Suprapubic skin (tissue), 4 donors: ENCODE data around the gene DPM3. TPM values are rescaled to one million over a fixed set of nuclear protein-coding genes. Genes with fewer than 3 reads are reported as not detected.

Experiments used
- DNase-seq, 2 donors: peaks; one replicate each; pipeline ENCODE4 v3.0.0-alpha.2; 2019; ENCODE audit warnings: low spot score in 2 of 2
- H3K27ac ChIP-seq: fragments of 200-600 bp; sonication (generic); one replicate; pipeline ENCODE4 v1.5.1; 2019
- H3K27me3 ChIP-seq: fragments of 200-600 bp; sonication (generic); one replicate; pipeline ENCODE4 v1.5.1; 2019
- H3K36me3 ChIP-seq: fragments of 200-600 bp; sonication (generic); one replicate; pipeline ENCODE4 v1.5.1; 2019
- H3K4me1 ChIP-seq: fragments of 200-600 bp; sonication (generic); one replicate; pipeline ENCODE4 v1.5.1; 2019
- H3K4me3 ChIP-seq: fragments of 200-600 bp; sonication (generic); one replicate; pipeline ENCODE4 v1.5.1; 2019; ENCODE audit warnings: mild to moderate bottlenecking
- H3K9me3 ChIP-seq: fragments of 200-600 bp; sonication (generic); one replicate; pipeline ENCODE4 v1.5.1; 2019
- EP300 ChIP-seq: sonication (generic); formaldehyde crosslinking; IDR thresholded peaks from one replicate; pipeline ENCODE4 v1.6.1; 2017; ENCODE audit warnings: antibody characterized with exemption
- POLR2A ChIP-seq, 2 donors: fragments of 450-650 bp; IDR thresholded peaks; one replicate each; pipeline ENCODE4 v1.6.1; 2017; ENCODE audit warnings: antibody characterized with exemption in 2 of 2, mild to moderate bottlenecking in 2 of 2, moderate library complexity in 2 of 2
- POLR2AphosphoS5 ChIP-seq, 3 donors: sonication (generic); formaldehyde crosslinking; IDR thresholded peaks; one replicate each; pipeline ENCODE4 v1.6.1; 2017; ENCODE audit warnings: antibody characterized with exemption in 3 of 3
- WGBS: methylation state at CpG from one replicate; pipeline ENCODE4 v1.1.5; 2018; 5-methylcytosine and 5-hydroxymethylcytosine counted together
- total RNA-seq, 4 donors: library from RNA; depleted of rRNA; stranded (reverse); fragments of >200 nt; gene quantifications; one replicate each; pipeline ENCODE4 v1.1.0, GENCODE V29; 2016
- TF ChIP-seq, protein P1 (sequence below), 2 donors: fragments of 200-600 bp in 1 of 2; fragments of 450-650 bp in 1 of 2; sonication (generic) in 1 of 2; IDR thresholded peaks; one replicate each; pipeline ENCODE4 v1.5.1; 2016 to 2019; ENCODE audit warnings: antibody characterized with exemption in 2 of 2, mild to moderate bottlenecking in 1 of 2, moderate library complexity in 1 of 2

DPM3 gene
- total RNA-seq, 4 donors from 2014 or later, result 23.7 to 43.7 (median 30.2) TPM

DNA sequence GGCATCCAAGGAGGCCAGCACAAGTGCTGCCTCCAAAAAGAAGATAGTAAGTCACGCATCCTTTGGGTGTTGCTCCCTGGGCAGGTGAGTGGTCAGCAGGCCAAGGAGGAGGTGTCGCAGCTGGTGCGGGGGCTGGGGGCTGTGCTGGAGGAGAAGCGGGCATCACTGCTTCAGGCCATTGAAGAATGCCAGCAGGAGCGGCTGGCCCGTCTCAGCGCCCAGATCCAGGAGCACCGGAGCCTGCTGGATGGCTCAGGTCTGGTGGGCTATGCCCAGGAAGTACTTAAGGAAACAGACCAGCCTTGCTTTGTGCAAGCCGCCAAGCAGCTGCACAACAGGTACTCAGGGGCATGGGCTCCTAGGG lies 37.6 kb upstream of the DPM3 start:
- H3K27me3 ChIP-seq, result peaks cover 15% of the 10 kb centered on the region
- H3K27ac ChIP-seq, result no peak overlapping the region
- WGBS, result 92% methylated on average over 9 of the region's 9 CpGs
- no peaks in the 10 kb centered on the region for H3K36me3 ChIP-seq
- no peaks in the 10 kb centered on the region for H3K9me3 ChIP-seq
- H3K4me1 ChIP-seq, result peaks cover 31% of the 10 kb centered on the region
- DNase-seq, result peak; percentile 60 to 77
- TF ChIP-seq POLR2A (IDR thresholded peaks at IDR 0.05), result no peak
- TF ChIP-seq, protein P1, sequence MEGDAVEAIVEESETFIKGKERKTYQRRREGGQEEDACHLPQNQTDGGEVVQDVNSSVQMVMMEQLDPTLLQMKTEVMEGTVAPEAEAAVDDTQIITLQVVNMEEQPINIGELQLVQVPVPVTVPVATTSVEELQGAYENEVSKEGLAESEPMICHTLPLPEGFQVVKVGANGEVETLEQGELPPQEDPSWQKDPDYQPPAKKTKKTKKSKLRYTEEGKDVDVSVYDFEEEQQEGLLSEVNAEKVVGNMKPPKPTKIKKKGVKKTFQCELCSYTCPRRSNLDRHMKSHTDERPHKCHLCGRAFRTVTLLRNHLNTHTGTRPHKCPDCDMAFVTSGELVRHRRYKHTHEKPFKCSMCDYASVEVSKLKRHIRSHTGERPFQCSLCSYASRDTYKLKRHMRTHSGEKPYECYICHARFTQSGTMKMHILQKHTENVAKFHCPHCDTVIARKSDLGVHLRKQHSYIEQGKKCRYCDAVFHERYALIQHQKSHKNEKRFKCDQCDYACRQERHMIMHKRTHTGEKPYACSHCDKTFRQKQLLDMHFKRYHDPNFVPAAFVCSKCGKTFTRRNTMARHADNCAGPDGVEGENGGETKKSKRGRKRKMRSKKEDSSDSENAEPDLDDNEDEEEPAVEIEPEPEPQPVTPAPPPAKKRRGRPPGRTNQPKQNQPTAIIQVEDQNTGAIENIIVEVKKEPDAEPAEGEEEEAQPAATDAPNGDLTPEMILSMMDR (IDR thresholded peaks at IDR 0.05), result no peak
- TF ChIP-seq EP300, result no peak
- TF ChIP-seq POLR2AphosphoS5 (IDR thresholded peaks at IDR 0.05), result no peak
- H3K4me3 ChIP-seq, result no peak overlapping the region

DNA sequence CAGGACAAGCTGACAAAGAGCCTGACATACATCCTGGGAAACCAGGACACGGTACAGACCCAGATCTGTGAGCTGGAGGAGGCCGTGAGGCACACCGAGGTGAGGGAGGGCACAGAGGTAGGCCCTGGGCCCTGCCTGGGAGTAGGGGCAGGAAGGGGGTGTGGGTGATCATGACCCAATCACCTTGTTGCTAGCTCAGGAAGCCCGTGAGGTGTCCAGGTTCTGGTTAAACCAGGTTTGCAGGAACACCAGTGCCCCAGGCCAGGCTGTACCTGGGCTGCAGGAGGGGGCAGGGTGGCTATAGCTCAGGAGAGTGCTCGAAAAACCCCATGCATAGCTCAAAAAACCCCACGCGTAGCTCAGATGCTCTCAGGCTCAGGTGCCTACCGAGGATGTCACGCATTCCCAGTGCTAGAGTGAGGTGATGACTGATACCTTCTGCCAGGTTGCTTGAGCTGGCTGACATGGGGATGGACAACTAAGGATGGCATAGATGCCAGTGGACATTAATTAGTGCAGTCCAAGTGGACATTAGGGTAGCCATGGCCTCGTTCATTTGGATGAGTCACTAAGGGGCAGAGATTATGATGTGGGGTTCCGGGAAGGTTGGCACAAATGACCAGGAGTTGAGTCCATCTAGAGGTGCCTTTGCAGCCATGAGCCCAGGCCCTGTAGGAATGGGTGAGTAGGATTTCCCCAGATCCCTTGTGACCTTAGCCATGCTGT lies 37.0 kb upstream of the DPM3 start:
- no peak overlapping the region for H3K27ac ChIP-seq
- H3K4me3 ChIP-seq, result no peak overlapping the region
- H3K4me1 ChIP-seq, result peaks cover 35% of the 10 kb centered on the region
- H3K27me3 ChIP-seq, result peaks cover 15% of the 10 kb centered on the region
- WGBS, result 29% methylated on average over 6 of the region's 11 CpGs
- no peaks in the 10 kb centered on the region for H3K9me3 ChIP-seq
- peak in 1 of 2 donors; percentile 63 for DNase-seq
- no peaks in the 10 kb centered on the region for H3K36me3 ChIP-seq
- TF ChIP-seq, protein P1 (IDR thresholded peaks at IDR 0.05), result no peak
- TF ChIP-seq POLR2A (IDR thresholded peaks at IDR 0.05) (no peak), POLR2AphosphoS5 (IDR thresholded peaks at IDR 0.05) (no peak), EP300 (no peak)

DNA sequence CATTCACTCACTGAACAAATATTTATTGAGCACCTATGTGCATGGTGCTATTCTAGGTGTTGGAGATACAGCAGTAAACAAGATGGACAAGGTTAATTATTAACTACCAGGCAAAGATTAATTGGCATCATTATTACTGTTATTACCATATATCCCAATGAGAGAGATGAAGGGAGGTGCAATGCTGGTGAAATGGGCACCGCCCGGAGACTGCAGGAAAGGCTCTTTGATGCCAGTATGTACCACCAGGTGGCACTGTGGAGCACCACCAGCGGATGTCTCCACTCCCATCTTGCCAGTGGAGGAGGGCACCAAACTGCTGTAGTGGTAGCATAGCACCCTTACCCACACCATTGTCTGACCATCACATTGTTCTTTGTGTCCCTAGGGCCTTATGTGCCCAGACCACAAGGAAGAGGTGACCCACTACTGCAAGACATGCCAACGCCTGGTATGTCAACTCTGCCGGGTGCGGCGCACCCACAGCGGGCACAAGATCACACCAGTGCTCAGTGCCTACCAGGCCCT lies 36.3 kb upstream of the DPM3 start:
- H3K36me3 ChIP-seq, result no peaks in the 10 kb centered on the region
- peaks cover 15% of the 10 kb centered on the region for H3K27me3 ChIP-seq
- H3K9me3 ChIP-seq, result no peaks in the 10 kb centered on the region
- DNase-seq, result peak; percentile 89 to 91
- no peak for TF ChIP-seq POLR2A (IDR thresholded peaks at IDR 0.05)
- TF ChIP-seq, protein P1 (IDR thresholded peaks at IDR 0.05), result peak; percentile 83 to 95
- no peak overlapping the region for H3K4me3 ChIP-seq
- WGBS, result 61% methylated on average over 8 of the region's 8 CpGs
- H3K27ac ChIP-seq, result no peak overlapping the region
- H3K4me1 ChIP-seq, result peaks cover 41% of the 10 kb centered on the region

DNA sequence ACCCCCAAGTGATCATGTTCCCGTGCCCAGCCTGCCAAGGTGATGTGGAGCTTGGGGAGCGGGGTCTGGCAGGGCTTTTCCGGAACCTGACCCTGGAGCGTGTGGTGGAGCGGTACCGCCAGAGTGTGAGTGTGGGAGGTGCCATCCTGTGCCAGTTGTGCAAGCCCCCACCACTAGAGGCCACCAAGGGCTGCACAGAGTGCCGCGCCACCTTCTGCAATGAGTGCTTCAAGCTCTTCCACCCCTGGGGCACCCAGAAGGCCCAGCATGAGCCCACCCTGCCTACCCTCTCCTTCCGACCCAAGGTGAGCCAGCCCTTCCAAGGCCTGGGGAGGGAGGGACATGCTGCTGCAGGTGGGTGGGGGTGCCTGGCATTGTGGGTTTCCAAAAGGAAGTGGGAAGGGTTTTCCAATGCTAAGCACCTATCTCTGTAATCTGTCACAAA lies 35.6 kb upstream of the DPM3 start:
- Histone ChIP-seq H3K9me3 (no peaks in the 10 kb centered on the region), H3K4me3 (no peak overlapping the region), H3K27me3 (peaks cover 15% of the 10 kb centered on the region), H3K36me3 (no peaks in the 10 kb centered on the region), H3K27ac (no peak overlapping the region), H3K4me1 (peaks cover 41% of the 10 kb centered on the region)
- TF ChIP-seq EP300, result no peak
- TF ChIP-seq POLR2AphosphoS5 (IDR thresholded peaks at IDR 0.05), result no peak
- TF ChIP-seq POLR2A (IDR thresholded peaks at IDR 0.05), result no peak
- TF ChIP-seq, protein P1 (IDR thresholded peaks at IDR 0.05), result no peak
- peak; percentile 65 to 73 for DNase-seq
- 87% methylated on average over 4 of the region's 9 CpGs for WGBS

DNA sequence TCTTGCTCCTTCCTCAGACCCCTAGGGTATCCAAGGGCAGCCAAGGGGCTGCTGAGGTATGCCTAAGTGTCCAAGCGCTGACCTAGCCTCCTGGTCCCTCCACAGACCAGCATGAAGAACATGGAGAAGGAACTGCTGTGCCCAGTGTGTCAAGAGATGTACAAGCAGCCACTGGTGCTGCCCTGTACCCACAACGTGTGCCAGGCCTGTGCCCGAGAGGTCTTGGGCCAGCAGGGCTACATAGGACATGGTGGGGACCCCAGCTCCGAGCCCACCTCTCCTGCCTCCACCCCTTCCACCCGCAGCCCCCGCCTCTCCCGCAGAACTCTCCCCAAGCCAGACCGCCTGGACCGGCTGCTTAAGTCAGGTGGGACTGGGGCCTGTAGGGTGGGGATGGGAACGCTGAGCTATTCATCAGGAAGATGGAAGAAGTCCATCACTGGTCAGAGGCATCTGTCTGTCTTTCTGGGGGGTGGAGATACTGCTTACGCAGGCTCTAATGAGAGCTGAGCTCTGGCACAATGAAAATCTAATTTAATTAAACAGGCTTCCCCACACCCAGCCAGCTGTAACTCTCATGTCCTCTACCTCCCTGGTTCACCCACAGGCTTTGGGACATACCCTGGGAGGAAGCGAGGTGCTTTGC lies 35.1 kb upstream of the DPM3 start:
- no peak overlapping the region for H3K4me3 ChIP-seq
- 89% methylated on average over 10 of the region's 12 CpGs for WGBS
- H3K4me1 ChIP-seq, result peaks cover 41% of the 10 kb centered on the region
- peak; percentile 62 to 78 for DNase-seq
- H3K36me3 ChIP-seq, result peaks cover 5% of the 10 kb centered on the region
- no peak for TF ChIP-seq POLR2AphosphoS5 (IDR thresholded peaks at IDR 0.05)
- no peak overlapping the region for H3K27ac ChIP-seq
- H3K9me3 ChIP-seq, result no peaks in the 10 kb centered on the region
- H3K27me3 ChIP-seq, result peaks cover 15% of the 10 kb centered on the region
